Measurements from ENCODE around the gene MFAP4.

Gene MFAP4

DNA sequence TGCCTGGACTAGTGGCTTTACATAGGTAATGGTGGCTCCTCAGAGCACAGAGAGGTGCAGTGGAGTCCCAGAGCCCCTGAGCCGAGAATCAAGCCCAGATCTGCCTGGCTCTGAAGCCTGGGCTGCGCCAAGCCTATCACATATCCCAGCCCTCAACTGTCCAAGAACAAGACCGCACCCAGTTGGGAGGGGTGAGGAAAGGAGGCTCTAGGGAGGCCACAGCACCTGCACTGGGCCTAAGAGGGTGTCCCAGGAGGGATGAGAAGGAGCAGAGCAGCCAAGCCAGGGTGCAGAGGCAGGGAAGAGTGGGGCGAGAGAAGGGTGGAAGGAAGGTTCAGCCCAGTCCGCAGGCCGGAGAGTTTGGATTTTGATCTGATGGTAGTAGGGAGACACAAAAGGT is 23.1 kb upstream of the MFAP4 start:
- DNase-seq (ENCODE audit: low spot score), result no peak
- no peak overlapping the region for H3K4me3 ChIP-seq
- TF ChIP-seq, protein P1, sequence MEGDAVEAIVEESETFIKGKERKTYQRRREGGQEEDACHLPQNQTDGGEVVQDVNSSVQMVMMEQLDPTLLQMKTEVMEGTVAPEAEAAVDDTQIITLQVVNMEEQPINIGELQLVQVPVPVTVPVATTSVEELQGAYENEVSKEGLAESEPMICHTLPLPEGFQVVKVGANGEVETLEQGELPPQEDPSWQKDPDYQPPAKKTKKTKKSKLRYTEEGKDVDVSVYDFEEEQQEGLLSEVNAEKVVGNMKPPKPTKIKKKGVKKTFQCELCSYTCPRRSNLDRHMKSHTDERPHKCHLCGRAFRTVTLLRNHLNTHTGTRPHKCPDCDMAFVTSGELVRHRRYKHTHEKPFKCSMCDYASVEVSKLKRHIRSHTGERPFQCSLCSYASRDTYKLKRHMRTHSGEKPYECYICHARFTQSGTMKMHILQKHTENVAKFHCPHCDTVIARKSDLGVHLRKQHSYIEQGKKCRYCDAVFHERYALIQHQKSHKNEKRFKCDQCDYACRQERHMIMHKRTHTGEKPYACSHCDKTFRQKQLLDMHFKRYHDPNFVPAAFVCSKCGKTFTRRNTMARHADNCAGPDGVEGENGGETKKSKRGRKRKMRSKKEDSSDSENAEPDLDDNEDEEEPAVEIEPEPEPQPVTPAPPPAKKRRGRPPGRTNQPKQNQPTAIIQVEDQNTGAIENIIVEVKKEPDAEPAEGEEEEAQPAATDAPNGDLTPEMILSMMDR (IDR thresholded peaks at IDR 0.05), result no peak
- H3K27ac ChIP-seq, result no peak overlapping the region

DNA sequence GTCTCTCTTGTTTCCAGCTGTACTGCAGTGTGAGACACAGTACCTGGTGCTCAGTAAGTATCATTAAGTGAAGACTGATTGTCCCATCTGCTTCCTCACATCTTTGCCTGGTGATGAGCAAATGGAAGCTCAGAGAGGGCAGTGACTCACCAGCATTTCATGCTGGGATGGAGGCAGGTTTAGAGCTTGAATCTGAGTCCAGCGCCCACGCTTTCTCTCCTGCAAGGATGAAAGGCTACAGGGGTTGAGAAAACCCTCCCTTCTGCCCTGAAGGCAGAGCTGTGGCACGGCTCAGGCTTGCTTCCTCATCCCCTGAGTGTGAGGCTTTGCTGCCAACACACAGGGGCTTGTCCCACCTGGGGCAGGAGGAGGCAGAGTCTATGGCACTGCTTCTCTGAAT is 22.5 kb upstream of the MFAP4 start:
- TF ChIP-seq, protein P1 (IDR thresholded peaks at IDR 0.05), result no peak
- H3K27ac ChIP-seq, result no peak overlapping the region
- no peak overlapping the region for H3K4me3 ChIP-seq
- DNase-seq (ENCODE audit: low spot score), result no peak

GRCh38 chr17:19409066-19409465 is 22.1 kb upstream of the MFAP4 start:
- TF ChIP-seq, protein P1 (IDR thresholded peaks at IDR 0.05), result no peak

GRCh38 chr17:19408346-19408710 is 21.3 kb upstream of the MFAP4 start:
- Histone ChIP-seq H3K4me3 (no peak overlapping the region), H3K27ac (no peak overlapping the region)
- TF ChIP-seq, protein P1 (IDR thresholded peaks at IDR 0.05), result no peak
- no peak for DNase-seq (ENCODE audit: low spot score)

More at GRCh38 chr17:19409066-19409465, 22.1 kb upstream of the MFAP4 start:
- no peak overlapping the region for H3K27ac ChIP-seq
- H3K4me3 ChIP-seq, result no peak overlapping the region
- DNase-seq (ENCODE audit: low spot score), result no peak

GRCh38 chr17:19407601-19408345 is 20.8 kb upstream of the MFAP4 start:
- TF ChIP-seq, protein P1 (IDR thresholded peaks at IDR 0.05), result no peak
- no peak overlapping the region for H3K27ac ChIP-seq
- no peak for DNase-seq (ENCODE audit: low spot score)
- H3K4me3 ChIP-seq, result no peak overlapping the region

DNA sequence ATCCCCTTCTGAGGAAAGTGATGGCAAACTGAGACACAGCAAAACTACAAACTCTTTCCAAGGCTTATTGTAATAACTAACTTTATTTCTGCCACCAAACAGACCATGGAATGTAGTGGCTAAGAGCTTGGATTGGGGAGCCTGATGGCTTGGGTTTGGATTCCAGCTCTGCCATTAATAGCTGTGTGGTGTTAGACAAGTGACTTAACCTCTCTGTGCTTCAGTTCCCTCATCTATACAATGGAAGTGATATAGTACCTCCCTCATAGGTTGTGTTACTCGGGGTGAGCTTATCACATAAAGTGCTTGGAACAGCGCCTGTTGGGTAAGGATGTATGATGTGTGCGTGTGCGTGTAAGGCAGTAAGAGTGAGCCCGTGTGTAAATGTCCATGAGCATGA is 18.1 kb upstream of the MFAP4 start:
- no peak overlapping the region for H3K4me3 ChIP-seq
- no peak for DNase-seq (ENCODE audit: low spot score)
- TF ChIP-seq, protein P1 (IDR thresholded peaks at IDR 0.05), result no peak
- no peak overlapping the region for H3K27ac ChIP-seq

DNA sequence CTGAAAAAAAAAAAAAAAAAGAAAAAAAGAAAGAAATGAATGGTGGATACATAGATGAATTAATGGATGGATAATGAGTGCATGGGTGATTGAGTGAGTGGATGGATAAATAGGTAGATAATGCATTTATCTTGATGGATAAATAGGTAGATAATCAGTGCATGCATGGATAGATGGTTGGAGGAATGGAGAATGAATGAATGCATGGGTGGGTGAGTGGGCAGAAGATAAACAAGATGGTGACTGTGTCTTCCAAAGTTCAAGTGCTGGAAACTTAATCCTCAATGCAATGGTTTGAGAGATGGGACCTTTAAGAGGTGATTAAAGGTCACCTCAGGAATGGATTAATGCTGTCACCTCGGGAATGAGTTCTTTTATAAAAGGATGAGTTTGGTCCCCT is 17.3 kb upstream of the MFAP4 start:
- H3K27ac ChIP-seq, result no peak overlapping the region

More for the DNA sequence above, 17.3 kb upstream of the MFAP4 start:
- TF ChIP-seq, protein P1 (IDR thresholded peaks at IDR 0.05), result no peak
- H3K4me3 ChIP-seq, result no peak overlapping the region
- no peak for DNase-seq (ENCODE audit: low spot score)

Data from coronary artery (tissue), 2 donors.